ENCODE data around the gene FAM200B.

FAM200B gene

DNA sequence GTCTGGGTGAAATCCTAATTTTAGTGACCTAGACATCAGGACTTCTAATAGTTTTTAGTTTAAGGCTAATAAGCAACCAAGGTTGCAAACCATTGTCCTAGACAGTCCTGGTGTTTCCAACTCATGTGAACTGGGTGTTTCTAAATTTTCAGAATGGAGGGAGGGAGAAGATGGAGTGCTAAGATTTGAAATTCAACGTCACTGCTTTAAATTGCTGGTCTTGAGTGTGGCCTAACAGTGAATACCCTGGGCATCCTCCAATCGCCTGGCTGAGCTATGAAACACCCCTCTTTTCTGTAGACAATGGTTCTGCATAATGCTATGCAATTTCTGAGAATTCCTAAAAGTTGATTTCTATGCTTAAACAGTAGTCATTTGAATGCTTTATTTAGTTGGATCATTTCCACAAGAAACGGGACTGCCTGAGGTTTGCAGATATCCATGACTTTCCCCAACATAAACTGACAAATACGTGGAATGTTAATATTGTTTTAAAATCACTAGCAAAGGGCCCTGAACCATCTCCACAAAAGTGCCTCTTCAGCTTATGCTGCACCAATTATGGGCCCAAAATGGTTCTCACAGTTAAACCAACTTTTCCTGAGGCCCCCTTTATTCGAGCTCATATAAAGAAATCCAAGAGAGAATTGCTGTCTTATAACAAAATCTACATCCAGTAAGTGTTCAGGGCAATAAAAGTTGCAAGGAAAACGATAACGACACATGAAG lies 27.6 kb upstream of the FAM200B start:
- no peak for TF ChIP-seq EZH2phosphoT487 (IDR thresholded peaks at IDR 0.05; ENCODE audit: borderline replicate concordance, low read length)
- TF ChIP-seq, protein P1, sequence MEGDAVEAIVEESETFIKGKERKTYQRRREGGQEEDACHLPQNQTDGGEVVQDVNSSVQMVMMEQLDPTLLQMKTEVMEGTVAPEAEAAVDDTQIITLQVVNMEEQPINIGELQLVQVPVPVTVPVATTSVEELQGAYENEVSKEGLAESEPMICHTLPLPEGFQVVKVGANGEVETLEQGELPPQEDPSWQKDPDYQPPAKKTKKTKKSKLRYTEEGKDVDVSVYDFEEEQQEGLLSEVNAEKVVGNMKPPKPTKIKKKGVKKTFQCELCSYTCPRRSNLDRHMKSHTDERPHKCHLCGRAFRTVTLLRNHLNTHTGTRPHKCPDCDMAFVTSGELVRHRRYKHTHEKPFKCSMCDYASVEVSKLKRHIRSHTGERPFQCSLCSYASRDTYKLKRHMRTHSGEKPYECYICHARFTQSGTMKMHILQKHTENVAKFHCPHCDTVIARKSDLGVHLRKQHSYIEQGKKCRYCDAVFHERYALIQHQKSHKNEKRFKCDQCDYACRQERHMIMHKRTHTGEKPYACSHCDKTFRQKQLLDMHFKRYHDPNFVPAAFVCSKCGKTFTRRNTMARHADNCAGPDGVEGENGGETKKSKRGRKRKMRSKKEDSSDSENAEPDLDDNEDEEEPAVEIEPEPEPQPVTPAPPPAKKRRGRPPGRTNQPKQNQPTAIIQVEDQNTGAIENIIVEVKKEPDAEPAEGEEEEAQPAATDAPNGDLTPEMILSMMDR (IDR thresholded peaks at IDR 0.05; ENCODE audit: low read depth, low read length, poor library complexity, severe bottlenecking): no peak
- peaks cover 62% of the 10 kb centered on the region for H3K79me2 ChIP-seq (ENCODE audit: control insufficient read depth, low read length)

GRCh38 chr4:15654593-15655222 lies 26.9 kb upstream of the FAM200B start:
- peak overlapping the region; percentile 49 for H3K27ac ChIP-seq (ENCODE audit: low read depth, low read length)
- peaks cover 64% of the 10 kb centered on the region for H3K4me1 ChIP-seq (ENCODE audit: control insufficient read depth, low read length)
- H3K9me3 ChIP-seq (ENCODE audit: control insufficient read depth, insufficient read depth, low read length): no peaks in the 10 kb centered on the region
- peaks cover 37% of the 10 kb centered on the region for H3F3A ChIP-seq (ENCODE audit: control insufficient read depth, insufficient read depth)
- peaks cover 5% of the 10 kb centered on the region for H4K20me1 ChIP-seq (ENCODE audit: control insufficient read depth, insufficient read depth, low read depth, low read length)
- no peaks in the 10 kb centered on the region for H3K9me2 ChIP-seq (replicated peaks; ENCODE audit: control insufficient read depth, low read length)
- H3K36me3 ChIP-seq (ENCODE audit: control insufficient read depth, low read length): peaks cover 22% of the 10 kb centered on the region
- TF ChIP-seq, protein P1 (IDR thresholded peaks at IDR 0.05; ENCODE audit: low read depth, low read length, poor library complexity, severe bottlenecking): no peak
- TF ChIP-seq EZH2phosphoT487 (IDR thresholded peaks at IDR 0.05; ENCODE audit: borderline replicate concordance, low read length): no peak
- H3K79me2 ChIP-seq (ENCODE audit: control insufficient read depth, low read length): peaks cover 55% of the 10 kb centered on the region
- H3K4me2 ChIP-seq (ENCODE audit: low read length): peak overlapping the region; percentile 73
- no peaks in the 10 kb centered on the region for H3K27me3 ChIP-seq (ENCODE audit: control insufficient read depth, low read length)
- H3K4me3 ChIP-seq (ENCODE audit: low read length): peak overlapping the region; percentile 94

More for the DNA sequence above, 27.6 kb upstream of the FAM200B start:
- Histone ChIP-seq H3K9me3 (ENCODE audit: control insufficient read depth, insufficient read depth, low read length) (no peaks in the 10 kb centered on the region), H3F3A (ENCODE audit: control insufficient read depth, insufficient read depth) (peaks cover 32% of the 10 kb centered on the region), H3K27ac (ENCODE audit: low read depth, low read length) (peak overlapping the region; percentile 49), H3K27me3 (ENCODE audit: control insufficient read depth, low read length) (no peaks in the 10 kb centered on the region), H3K36me3 (ENCODE audit: control insufficient read depth, low read length) (peaks cover 22% of the 10 kb centered on the region), H3K4me3 (ENCODE audit: low read length) (peak overlapping the region; percentile 94), H3K9me2 (replicated peaks; ENCODE audit: control insufficient read depth, low read length) (no peaks in the 10 kb centered on the region), H3K4me1 (ENCODE audit: control insufficient read depth, low read length) (peaks cover 65% of the 10 kb centered on the region), H3K4me2 (ENCODE audit: low read length) (peak overlapping the region; percentile 73), H4K20me1 (ENCODE audit: control insufficient read depth, insufficient read depth, low read depth, low read length) (peaks cover 5% of the 10 kb centered on the region)

DNA sequence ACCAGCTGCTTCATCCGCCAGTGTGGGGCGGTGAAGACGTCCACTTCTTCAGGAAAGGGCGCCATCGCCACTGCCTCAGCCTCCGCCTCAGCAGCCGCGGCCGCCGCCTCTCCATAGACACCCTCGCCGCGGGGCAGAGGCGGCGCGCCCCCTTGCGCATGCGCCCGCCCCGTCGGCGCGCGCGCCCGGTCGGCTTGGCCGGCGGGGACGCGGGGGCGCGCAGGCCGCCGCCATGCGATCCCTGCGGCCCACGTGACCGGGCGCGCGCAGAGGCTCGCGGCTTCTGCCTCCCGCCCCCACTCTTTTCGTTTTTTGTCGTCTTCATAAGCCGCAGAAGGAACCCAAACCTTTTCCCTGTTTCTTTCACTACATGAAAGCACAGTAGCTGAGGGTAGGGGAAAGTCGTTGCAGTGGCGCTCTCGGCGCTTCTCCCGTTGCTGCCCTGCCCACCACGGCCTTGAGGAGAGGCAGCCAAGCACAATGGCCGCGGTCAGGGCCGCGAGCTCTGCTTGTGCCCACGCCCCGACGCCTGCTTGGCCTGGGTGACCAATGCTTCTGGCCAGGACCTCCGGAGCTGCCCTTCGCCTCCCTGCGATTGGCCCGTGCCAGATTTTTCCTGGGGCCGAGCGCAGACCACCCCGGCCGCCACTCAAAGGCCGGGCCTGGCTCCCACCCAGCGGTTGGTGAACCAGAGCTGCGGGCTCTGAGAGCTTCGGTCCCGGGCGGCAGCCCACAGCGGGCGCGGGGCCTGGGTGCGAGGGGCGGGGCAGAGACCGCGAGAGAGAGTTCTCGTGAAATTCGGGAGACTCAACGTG lies 26.2 kb upstream of the FAM200B start, which contains the start of gene FBXL5:
Gene FBXL5, minus strand, starts transcription at position 135 of the 815 bp plus-strand sequence. Its CDS starts 70 bp downstream, at position 65.
- Histone ChIP-seq H3K27me3 (ENCODE audit: control insufficient read depth, low read length) (no peaks in the 10 kb centered on the region), H3K4me1 (ENCODE audit: control insufficient read depth, low read length) (peaks cover 56% of the 10 kb centered on the region), H3K79me2 (ENCODE audit: control insufficient read depth, low read length) (peaks cover 48% of the 10 kb centered on the region), H3K9me3 (ENCODE audit: control insufficient read depth, insufficient read depth, low read length) (no peaks in the 10 kb centered on the region), H3F3A (ENCODE audit: control insufficient read depth, insufficient read depth) (peaks cover 36% of the 10 kb centered on the region), H3K4me2 (ENCODE audit: low read length) (peak within 1 kb of the TSS; percentile 89), H3K9me2 (replicated peaks; ENCODE audit: control insufficient read depth, low read length) (no peaks in the 10 kb centered on the region), H4K20me1 (ENCODE audit: control insufficient read depth, insufficient read depth, low read depth, low read length) (peaks cover 5% of the 10 kb centered on the region), H3K36me3 (ENCODE audit: control insufficient read depth, low read length) (peaks cover 22% of the 10 kb centered on the region), H3K27ac (ENCODE audit: low read depth, low read length) (peak within 1 kb of the TSS; percentile 72), H3K4me3 (ENCODE audit: low read length) (peak within 1 kb of the TSS; percentile 94)
- TF ChIP-seq, protein P1 (IDR thresholded peaks at IDR 0.05; ENCODE audit: low read depth, low read length, poor library complexity, severe bottlenecking): no peak
- TF ChIP-seq EZH2phosphoT487 (IDR thresholded peaks at IDR 0.05; ENCODE audit: borderline replicate concordance, low read length): no peak
